Ishikawa (cell line): ENCODE data around the gene STXBP1.

Source experiments
- CEBPB ChIP-seq: IDR thresholded peaks from 2 replicates; pipeline ENCODE4 v1.6.1; 2012
- CREB1 ChIP-seq: IDR thresholded peaks from 2 replicates; pipeline ENCODE4 v1.6.1; 2012; ENCODE audit warnings: low read depth
- EGR1 ChIP-seq: IDR thresholded peaks from 2 replicates; pipeline ENCODE4 v1.6.1; 2012
- EP300 ChIP-seq: IDR thresholded peaks from 2 replicates; pipeline ENCODE4 v1.6.1; 2012; ENCODE audit warnings: borderline replicate concordance
- FOXM1 ChIP-seq: IDR thresholded peaks from 2 replicates; pipeline ENCODE4 v1.6.1; 2012; ENCODE audit warnings: low read depth, borderline replicate concordance
- NFIC ChIP-seq: IDR thresholded peaks from 2 replicates; pipeline ENCODE4 v1.6.1; 2012
- RAD21 ChIP-seq: IDR thresholded peaks from 2 replicates; pipeline ENCODE4 v1.6.1; 2012; ENCODE audit warnings: low read depth
- TAF1 ChIP-seq: IDR thresholded peaks from 2 replicates; pipeline ENCODE4 v1.6.1; 2012; ENCODE audit warnings: low read depth, mild to moderate bottlenecking
- TCF12 ChIP-seq: IDR thresholded peaks from 2 replicates; pipeline ENCODE4 v1.6.1; 2012; ENCODE audit warnings: low read depth
- TEAD4 ChIP-seq: IDR thresholded peaks from 2 replicates; pipeline ENCODE4 v1.6.1; 2012
- YY1 ChIP-seq: IDR thresholded peaks from 2 replicates; pipeline ENCODE4 v1.6.1; 2012; ENCODE audit warnings: low read depth
- ZBTB7A ChIP-seq: IDR thresholded peaks from 2 replicates; pipeline ENCODE4 v1.6.1; 2012; ENCODE audit warnings: low read depth
- TF ChIP-seq, protein P1 (sequence below): IDR thresholded peaks from 2 replicates; pipeline ENCODE4 v1.6.1; 2012; ENCODE audit warnings: low read depth, mild to moderate bottlenecking
- TF ChIP-seq, protein P2 (sequence below): IDR thresholded peaks from 2 replicates; pipeline ENCODE4 v1.6.1; 2012
- TF ChIP-seq, protein P3 (sequence below): IDR thresholded peaks from 2 replicates; pipeline ENCODE4 v1.6.1; 2012

STXBP1 gene

DNA sequence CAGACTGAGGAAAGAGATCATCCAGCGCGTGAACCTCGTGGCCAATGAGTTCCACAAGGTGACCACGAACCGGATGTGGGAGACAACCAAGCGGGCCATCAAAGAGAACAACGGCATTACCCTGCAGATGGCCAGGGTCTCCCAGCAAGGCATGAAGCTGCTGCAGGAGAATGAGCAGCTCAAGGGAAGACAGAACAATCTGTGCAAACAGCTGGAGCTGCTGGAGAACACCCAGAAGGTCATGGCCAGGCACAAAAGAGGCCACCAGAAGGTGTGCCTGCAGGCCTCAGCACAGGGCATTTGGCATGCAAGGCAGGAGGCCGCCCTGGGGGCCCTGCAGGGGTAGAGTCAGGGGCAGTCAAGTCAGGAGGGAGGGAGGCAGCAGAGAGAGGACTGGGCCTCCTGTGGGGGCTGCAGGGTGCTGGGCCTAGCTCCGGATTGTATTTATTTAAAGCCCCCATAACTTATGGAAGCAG is 99.2 kb downstream of the STXBP1 start:
- TF ChIP-seq YY1 (no peak), RAD21 (no peak), EP300 (no peak), TCF12 (no peak), TEAD4 (no peak), FOXM1 (no peak), CEBPB (no peak), EGR1 (no peak), CREB1 (no peak), TAF1 (no peak), ZBTB7A (no peak), NFIC (no peak)
- TF ChIP-seq, protein P1, sequence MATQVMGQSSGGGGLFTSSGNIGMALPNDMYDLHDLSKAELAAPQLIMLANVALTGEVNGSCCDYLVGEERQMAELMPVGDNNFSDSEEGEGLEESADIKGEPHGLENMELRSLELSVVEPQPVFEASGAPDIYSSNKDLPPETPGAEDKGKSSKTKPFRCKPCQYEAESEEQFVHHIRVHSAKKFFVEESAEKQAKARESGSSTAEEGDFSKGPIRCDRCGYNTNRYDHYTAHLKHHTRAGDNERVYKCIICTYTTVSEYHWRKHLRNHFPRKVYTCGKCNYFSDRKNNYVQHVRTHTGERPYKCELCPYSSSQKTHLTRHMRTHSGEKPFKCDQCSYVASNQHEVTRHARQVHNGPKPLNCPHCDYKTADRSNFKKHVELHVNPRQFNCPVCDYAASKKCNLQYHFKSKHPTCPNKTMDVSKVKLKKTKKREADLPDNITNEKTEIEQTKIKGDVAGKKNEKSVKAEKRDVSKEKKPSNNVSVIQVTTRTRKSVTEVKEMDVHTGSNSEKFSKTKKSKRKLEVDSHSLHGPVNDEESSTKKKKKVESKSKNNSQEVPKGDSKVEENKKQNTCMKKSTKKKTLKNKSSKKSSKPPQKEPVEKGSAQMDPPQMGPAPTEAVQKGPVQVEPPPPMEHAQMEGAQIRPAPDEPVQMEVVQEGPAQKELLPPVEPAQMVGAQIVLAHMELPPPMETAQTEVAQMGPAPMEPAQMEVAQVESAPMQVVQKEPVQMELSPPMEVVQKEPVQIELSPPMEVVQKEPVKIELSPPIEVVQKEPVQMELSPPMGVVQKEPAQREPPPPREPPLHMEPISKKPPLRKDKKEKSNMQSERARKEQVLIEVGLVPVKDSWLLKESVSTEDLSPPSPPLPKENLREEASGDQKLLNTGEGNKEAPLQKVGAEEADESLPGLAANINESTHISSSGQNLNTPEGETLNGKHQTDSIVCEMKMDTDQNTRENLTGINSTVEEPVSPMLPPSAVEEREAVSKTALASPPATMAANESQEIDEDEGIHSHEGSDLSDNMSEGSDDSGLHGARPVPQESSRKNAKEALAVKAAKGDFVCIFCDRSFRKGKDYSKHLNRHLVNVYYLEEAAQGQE = no peak
- TF ChIP-seq, protein P2, sequence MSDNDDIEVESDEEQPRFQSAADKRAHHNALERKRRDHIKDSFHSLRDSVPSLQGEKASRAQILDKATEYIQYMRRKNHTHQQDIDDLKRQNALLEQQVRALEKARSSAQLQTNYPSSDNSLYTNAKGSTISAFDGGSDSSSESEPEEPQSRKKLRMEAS = no peak
- TF ChIP-seq, protein P3, sequence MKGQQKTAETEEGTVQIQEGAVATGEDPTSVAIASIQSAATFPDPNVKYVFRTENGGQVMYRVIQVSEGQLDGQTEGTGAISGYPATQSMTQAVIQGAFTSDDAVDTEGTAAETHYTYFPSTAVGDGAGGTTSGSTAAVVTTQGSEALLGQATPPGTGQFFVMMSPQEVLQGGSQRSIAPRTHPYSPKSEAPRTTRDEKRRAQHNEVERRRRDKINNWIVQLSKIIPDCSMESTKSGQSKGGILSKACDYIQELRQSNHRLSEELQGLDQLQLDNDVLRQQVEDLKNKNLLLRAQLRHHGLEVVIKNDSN = no peak

DNA sequence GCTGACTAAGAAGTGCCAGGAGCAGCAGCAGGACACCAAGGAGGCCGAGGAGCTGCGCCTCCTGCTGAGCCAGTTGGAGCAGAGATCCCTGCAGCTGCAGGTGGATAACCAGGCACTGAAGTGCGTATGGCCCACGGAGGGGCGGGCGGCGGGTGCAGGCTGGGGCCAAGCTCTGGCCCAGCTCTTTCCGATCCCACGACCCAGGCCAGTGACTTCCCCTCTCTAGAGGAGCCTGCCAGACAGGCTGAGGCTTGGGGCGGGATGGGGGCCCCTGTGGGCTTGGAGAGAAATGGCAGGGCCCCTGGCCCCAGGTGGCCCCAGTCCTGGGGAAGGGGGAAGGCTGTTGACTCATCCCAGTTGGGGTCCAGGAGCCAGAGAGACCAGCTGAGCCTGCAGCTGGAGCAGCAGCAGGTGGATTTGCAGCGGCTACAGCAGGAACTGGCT is 99.8 kb downstream of the STXBP1 start:
- no peak for TF ChIP-seq YY1
- TF ChIP-seq TCF12 = no peak
- TF ChIP-seq RAD21 = no peak
- TF ChIP-seq EGR1 = no peak
- no peak for TF ChIP-seq TEAD4
- TF ChIP-seq, protein P1 = no peak
- no peak for TF ChIP-seq TAF1
- TF ChIP-seq NFIC = no peak
- no peak for TF ChIP-seq CEBPB
- TF ChIP-seq EP300 = no peak
- TF ChIP-seq, protein P3 = no peak
- TF ChIP-seq, protein P2 = no peak
- TF ChIP-seq CREB1 = no peak
- TF ChIP-seq ZBTB7A = no peak
- TF ChIP-seq FOXM1 = no peak

DNA sequence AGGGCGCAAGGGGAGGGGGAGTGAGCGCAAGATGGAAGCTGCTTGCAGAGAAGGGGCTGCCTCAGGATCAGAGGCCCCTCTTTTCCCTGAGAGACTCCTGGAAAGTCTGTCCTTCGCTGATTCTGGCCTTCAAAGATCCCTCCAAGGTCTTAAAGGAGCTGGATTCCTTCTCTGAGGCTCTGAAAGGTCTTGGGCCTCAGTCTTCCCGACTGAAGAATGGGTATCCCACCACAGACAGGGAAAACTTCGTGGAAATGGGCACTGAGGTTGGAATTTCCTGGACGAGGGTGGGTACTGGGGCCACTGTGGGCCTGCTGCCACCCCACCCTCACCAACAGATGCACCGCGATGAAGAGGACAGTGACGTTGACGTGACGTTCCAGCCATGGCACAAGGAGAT is 100.3 kb downstream of the STXBP1 start:
- TF ChIP-seq EP300 = no peak
- no peak for TF ChIP-seq TEAD4

DNA sequence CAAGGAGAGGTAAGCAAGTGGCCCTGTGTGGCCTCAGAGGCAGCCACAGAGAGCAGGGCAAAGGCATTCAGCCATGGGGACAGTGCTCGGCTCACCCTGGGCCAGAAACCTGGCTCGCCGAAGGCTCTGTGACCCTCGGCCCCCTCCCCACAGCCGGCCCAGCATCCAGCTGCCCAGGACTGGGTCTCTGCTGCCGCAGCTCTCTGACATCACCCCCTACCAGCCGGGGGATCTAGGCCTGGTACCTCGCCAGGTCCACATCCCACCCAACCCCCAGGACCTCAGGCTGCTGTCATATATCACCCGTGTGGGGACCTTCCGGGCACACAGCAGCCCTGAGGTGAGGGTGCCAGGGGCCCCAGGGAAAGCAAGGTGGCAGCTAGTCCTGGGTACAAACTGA is 100.8 kb downstream of the STXBP1 start:
- TF ChIP-seq TAF1 (no peak), CREB1 (no peak), NFIC (no peak), FOXM1 (no peak), TEAD4 (no peak), TCF12 (no peak), YY1 (no peak), ZBTB7A (no peak), RAD21 (no peak), EGR1 (no peak), EP300 (no peak), CEBPB (no peak)
- TF ChIP-seq, protein P1 = no peak
- TF ChIP-seq, protein P2 = no peak
- TF ChIP-seq, protein P3 = no peak
